Activated naive CD8-positive, alpha-beta T cell treated with anti-CD3 and anti-CD28 coated beads, Interleukin-2, amount 50 U/mL, for 24 hours (primary cell): ENCODE data around the gene SCG5.
"Not testable (repeated sequence)": the region's sequence is repeated elsewhere in the genome, so short reads cannot be mapped to it uniquely, and the experiment has no call there.

Experiments
- ATAC-seq: fragments of 150-1000 bp; cut with Tn5 transposase; one replicate; pipeline ENCODE4 v1.10.0; 2021
- DNase-seq: peaks from one replicate; pipeline ENCODE4 v3.0.0; 2021
- H3K27ac Mint-ChIP-seq: one replicate; pipeline ENCODE4 v1.8.0; 2021; ENCODE audit warnings: mild to moderate bottlenecking, mixed read lengths
- H3K27me3 Mint-ChIP-seq: one replicate; pipeline ENCODE4 v1.8.0; 2021; ENCODE audit warnings: mixed read lengths
- H3K36me3 Mint-ChIP-seq: one replicate; pipeline ENCODE4 v1.8.0; 2021; ENCODE audit warnings: low read depth, mixed read lengths
- H3K4me1 Mint-ChIP-seq: one replicate; pipeline ENCODE4 v1.8.0; 2021; ENCODE audit warnings: mixed read lengths
- H3K4me3 Mint-ChIP-seq: one replicate; pipeline ENCODE4 v1.8.0; 2021; ENCODE audit warnings: mild to moderate bottlenecking, moderate library complexity, mixed read lengths
- H3K9me3 Mint-ChIP-seq: one replicate; pipeline ENCODE4 v1.8.0; 2021; ENCODE audit warnings: mixed read lengths

SCG5 gene

GRCh38 chr15:32641517-32642059 lies at the start of gene SCG5:
SCG5 (plus strand) TSS chr15:32641710; CDS start chr15:32643593, 1,883 bp downstream.
- Mint-ChIP-seq H3K27ac (no peak within 1 kb of the TSS), H3K4me3 (peak within 1 kb of the TSS; percentile 34), H3K4me1 (no peaks in the 10 kb centered on the region), H3K9me3 (no peaks in the 10 kb centered on the region), H3K27me3 (peaks cover 2% of the 10 kb centered on the region), H3K36me3 (peaks cover 26% of the 10 kb centered on the region)
- DNase-seq, result no peak
- ATAC-seq, result peak; percentile 33

GRCh38 chr15:32593151-32593550 lies 48.4 kb upstream of the SCG5 start, which contains the start of gene GOLGA8N:
GOLGA8N (plus strand) TSS chr15:32593456.
- not testable (repeated sequence) for H3K36me3 Mint-ChIP-seq, H3K27me3 Mint-ChIP-seq, H3K27ac Mint-ChIP-seq, DNase-seq, ATAC-seq, H3K4me1 Mint-ChIP-seq, H3K4me3 Mint-ChIP-seq, H3K9me3 Mint-ChIP-seq

- H3K36me3 Mint-ChIP-seq, DNase-seq, H3K27ac Mint-ChIP-seq, ATAC-seq, H3K27me3 Mint-ChIP-seq, H3K4me1 Mint-ChIP-seq, H3K9me3 Mint-ChIP-seq, H3K4me3 Mint-ChIP-seq: not testable (repeated sequence)
These were observed 32.0 kb upstream of the SCG5 start for GRCh38 chr15:32609518-32609917.

- not testable (repeated sequence) for H3K4me1 Mint-ChIP-seq, H3K27ac Mint-ChIP-seq, H3K4me3 Mint-ChIP-seq, H3K9me3 Mint-ChIP-seq, H3K36me3 Mint-ChIP-seq, H3K27me3 Mint-ChIP-seq, DNase-seq
- peak; percentile 34 for ATAC-seq
These were observed 30.8 kb upstream of the SCG5 start for GRCh38 chr15:32610719-32611118.

GRCh38 chr15:32614712-32615050 lies 26.8 kb upstream of the SCG5 start:
- H3K27me3 Mint-ChIP-seq, DNase-seq, H3K9me3 Mint-ChIP-seq: not testable (repeated sequence)
- Mint-ChIP-seq H3K4me1 (peaks cover 20% of the 10 kb centered on the region), H3K27ac (peak overlapping the region; percentile 96), H3K4me3 (peak overlapping the region; percentile 97), H3K36me3 (peaks cover 25% of the 10 kb centered on the region)
- ATAC-seq, result peak; percentile 30

- not testable (repeated sequence) for H3K27me3 Mint-ChIP-seq, H3K9me3 Mint-ChIP-seq
- H3K4me1 Mint-ChIP-seq, result peaks cover 20% of the 10 kb centered on the region
- DNase-seq (peak; percentile 82), ATAC-seq (peak; percentile 85)
- H3K27ac Mint-ChIP-seq, result peak within 1 kb of the TSS; percentile 96
- H3K4me3 Mint-ChIP-seq, result peak within 1 kb of the TSS; percentile 97
- H3K36me3 Mint-ChIP-seq, result peaks cover 25% of the 10 kb centered on the region
These were observed 26.2 kb upstream of the SCG5 start, which contains the start of gene ARHGAP11A for GRCh38 chr15:32615051-32615870. ARHGAP11A (plus strand) TSS chr15:32615504; CDS start chr15:32616212, 708 bp downstream.

GRCh38 chr15:32615871-32616426 lies 25.6 kb upstream of the SCG5 start:
- H3K9me3 Mint-ChIP-seq, H3K27me3 Mint-ChIP-seq, DNase-seq: not testable (repeated sequence)
- H3K4me3 Mint-ChIP-seq, result peak overlapping the region; percentile 97
- ATAC-seq, result peak; percentile 27
- H3K27ac Mint-ChIP-seq, result peak overlapping the region; percentile 96
- peaks cover 25% of the 10 kb centered on the region for H3K36me3 Mint-ChIP-seq
- peaks cover 20% of the 10 kb centered on the region for H3K4me1 Mint-ChIP-seq

GRCh38 chr15:32636410-32636809 lies 5.1 kb upstream of the SCG5 start:
- Mint-ChIP-seq H3K4me3 (no peak overlapping the region), H3K4me1 (peaks cover 2% of the 10 kb centered on the region), H3K36me3 (peaks cover 61% of the 10 kb centered on the region), H3K9me3 (no peaks in the 10 kb centered on the region), H3K27me3 (no peaks in the 10 kb centered on the region), H3K27ac (no peak overlapping the region)
- ATAC-seq (no peak), DNase-seq (no peak)

GRCh38 chr15:32636908-32637567 lies 4.5 kb upstream of the SCG5 start:
- no peaks in the 10 kb centered on the region for H3K9me3 Mint-ChIP-seq
- no peak for ATAC-seq
- H3K27me3 Mint-ChIP-seq, result peaks cover 2% of the 10 kb centered on the region
- peaks cover 58% of the 10 kb centered on the region for H3K36me3 Mint-ChIP-seq
- H3K4me1 Mint-ChIP-seq, result peaks cover 2% of the 10 kb centered on the region
- no peak overlapping the region for H3K27ac Mint-ChIP-seq
- H3K4me3 Mint-ChIP-seq, result no peak overlapping the region
- no peak for DNase-seq

GRCh38 chr15:32637704-32638103 lies 3.8 kb upstream of the SCG5 start:
- H3K4me1 Mint-ChIP-seq, result peaks cover 2% of the 10 kb centered on the region
- no peak overlapping the region for H3K4me3 Mint-ChIP-seq
- DNase-seq, result no peak
- no peak overlapping the region for H3K27ac Mint-ChIP-seq
- H3K36me3 Mint-ChIP-seq, result peaks cover 57% of the 10 kb centered on the region
- ATAC-seq, result no peak
- H3K9me3 Mint-ChIP-seq, result no peaks in the 10 kb centered on the region
- peaks cover 2% of the 10 kb centered on the region for H3K27me3 Mint-ChIP-seq

- no peaks in the 10 kb centered on the region for H3K9me3 Mint-ChIP-seq
- no peak overlapping the region for H3K27ac Mint-ChIP-seq
- DNase-seq (no peak), ATAC-seq (no peak)
- H3K4me3 Mint-ChIP-seq, result no peak overlapping the region
- peaks cover 14% of the 10 kb centered on the region for H3K36me3 Mint-ChIP-seq
- peaks cover 2% of the 10 kb centered on the region for H3K27me3 Mint-ChIP-seq
- no peaks in the 10 kb centered on the region for H3K4me1 Mint-ChIP-seq
These were observed 1.3 kb downstream of the SCG5 start for GRCh38 chr15:32642667-32643435.

GRCh38 chr15:32643907-32644445 lies 2.5 kb downstream of the SCG5 start:
- DNase-seq, result no peak
- Mint-ChIP-seq H3K4me1 (no peaks in the 10 kb centered on the region), H3K9me3 (no peaks in the 10 kb centered on the region), H3K4me3 (no peak overlapping the region), H3K27ac (no peak overlapping the region), H3K36me3 (peaks cover 13% of the 10 kb centered on the region), H3K27me3 (peaks cover 2% of the 10 kb centered on the region)
- ATAC-seq, result no peak

GRCh38 chr15:32646291-32646690 lies 4.8 kb downstream of the SCG5 start:
- peaks cover 6% of the 10 kb centered on the region for H3K36me3 Mint-ChIP-seq
- no peak for ATAC-seq

GRCh38 chr15:32649342-32649741 lies 7.8 kb downstream of the SCG5 start:
- H3K4me1 Mint-ChIP-seq, result no peaks in the 10 kb centered on the region
- H3K36me3 Mint-ChIP-seq, result peaks cover 3% of the 10 kb centered on the region
- H3K27me3 Mint-ChIP-seq, result no peaks in the 10 kb centered on the region
- DNase-seq, result no peak
- H3K9me3 Mint-ChIP-seq, result no peaks in the 10 kb centered on the region
- no peak for ATAC-seq
- H3K4me3 Mint-ChIP-seq, result no peak overlapping the region
- H3K27ac Mint-ChIP-seq, result no peak overlapping the region

More at GRCh38 chr15:32646291-32646690, 4.8 kb downstream of the SCG5 start:
- Mint-ChIP-seq H3K4me1 (no peaks in the 10 kb centered on the region), H3K27ac (no peak overlapping the region), H3K9me3 (no peaks in the 10 kb centered on the region), H3K4me3 (no peak overlapping the region), H3K27me3 (peaks cover 2% of the 10 kb centered on the region)
- DNase-seq, result no peak
